ENCODE data around the gene FUT9.
"Not testable (repeated sequence)": the region's sequence is repeated elsewhere in the genome, so short reads cannot be mapped to it uniquely, and the experiment has no call there.

Gene FUT9

GRCh38 chr6:96235927-96236326 is 220.2 kb downstream of the FUT9 start:
- H3K36me3 Mint-ChIP-seq (ENCODE audit: low read depth): no peaks in the 10 kb centered on the region
- no peaks in the 10 kb centered on the region for H3K27me3 Mint-ChIP-seq
- no peaks in the 10 kb centered on the region for H3K9me3 Mint-ChIP-seq
- no peak overlapping the region for H3K4me3 Mint-ChIP-seq
- intact Hi-C loops (cut with micrococcal nuclease): no loop called here
- H3K27ac Mint-ChIP-seq: no peak overlapping the region
- H3K4me1 Mint-ChIP-seq (ENCODE audit: low read depth): no peaks in the 10 kb centered on the region

GRCh38 chr6:96236471-96236870 is 220.7 kb downstream of the FUT9 start:
- H3K4me1 Mint-ChIP-seq (ENCODE audit: low read depth): no peaks in the 10 kb centered on the region
- intact Hi-C loops (cut with micrococcal nuclease): no loop called here
- H3K9me3 Mint-ChIP-seq: no peaks in the 10 kb centered on the region
- H3K4me3 Mint-ChIP-seq: no peak overlapping the region
- H3K36me3 Mint-ChIP-seq (ENCODE audit: low read depth): no peaks in the 10 kb centered on the region
- H3K27me3 Mint-ChIP-seq: no peaks in the 10 kb centered on the region
- no peak overlapping the region for H3K27ac Mint-ChIP-seq

GRCh38 chr6:96237638-96238347 is 222.0 kb downstream of the FUT9 start:
- no peak overlapping the region for H3K4me3 Mint-ChIP-seq
- no peaks in the 10 kb centered on the region for H3K9me3 Mint-ChIP-seq

GRCh38 chr6:96246563-96246962 is 230.8 kb downstream of the FUT9 start:
- H3K9me3 Mint-ChIP-seq: no peaks in the 10 kb centered on the region

More at GRCh38 chr6:96237638-96238347, 222.0 kb downstream of the FUT9 start:
- H3K4me1 Mint-ChIP-seq (ENCODE audit: low read depth): no peaks in the 10 kb centered on the region
- intact Hi-C loops (cut with micrococcal nuclease): no loop called here
- no peaks in the 10 kb centered on the region for H3K27me3 Mint-ChIP-seq
- no peak overlapping the region for H3K27ac Mint-ChIP-seq
- H3K36me3 Mint-ChIP-seq (ENCODE audit: low read depth): no peaks in the 10 kb centered on the region

GRCh38 chr6:96249755-96250154 is 234.0 kb downstream of the FUT9 start:
- intact Hi-C loops (cut with micrococcal nuclease): no loop called here
- H3K27me3 Mint-ChIP-seq: no peaks in the 10 kb centered on the region
- H3K4me3 Mint-ChIP-seq: no peak overlapping the region

More at GRCh38 chr6:96246563-96246962, 230.8 kb downstream of the FUT9 start:
- Mint-ChIP-seq H3K27ac (no peak overlapping the region), H3K36me3 (ENCODE audit: low read depth) (no peaks in the 10 kb centered on the region), H3K27me3 (no peaks in the 10 kb centered on the region), H3K4me3 (no peak overlapping the region), H3K4me1 (ENCODE audit: low read depth) (no peaks in the 10 kb centered on the region)
- intact Hi-C loops (cut with micrococcal nuclease): no loop called here

GRCh38 chr6:96257751-96258150 is 242.0 kb downstream of the FUT9 start:
- Mint-ChIP-seq H3K4me3 (no peak overlapping the region), H3K36me3 (ENCODE audit: low read depth) (no peaks in the 10 kb centered on the region), H3K27me3 (no peaks in the 10 kb centered on the region), H3K27ac (no peak overlapping the region), H3K4me1 (ENCODE audit: low read depth) (no peaks in the 10 kb centered on the region), H3K9me3 (peaks cover 32% of the 10 kb centered on the region)
- intact Hi-C loops (cut with micrococcal nuclease): no loop called here

More at GRCh38 chr6:96249755-96250154, 234.0 kb downstream of the FUT9 start:
- Mint-ChIP-seq H3K36me3 (ENCODE audit: low read depth) (no peaks in the 10 kb centered on the region), H3K4me1 (ENCODE audit: low read depth) (no peaks in the 10 kb centered on the region), H3K27ac (no peak overlapping the region), H3K9me3 (no peaks in the 10 kb centered on the region)

GRCh38 chr6:96260787-96261430 is 245.1 kb downstream of the FUT9 start:
- intact Hi-C loops (cut with micrococcal nuclease); H3K4me3 Mint-ChIP-seq; H3K4me1 Mint-ChIP-seq (ENCODE audit: low read depth); H3K27ac Mint-ChIP-seq; H3K36me3 Mint-ChIP-seq (ENCODE audit: low read depth); H3K27me3 Mint-ChIP-seq: not testable (repeated sequence)
- H3K9me3 Mint-ChIP-seq: peaks cover 32% of the 10 kb centered on the region
